Testis (tissue), 2 donors: ENCODE data around the gene SUSD1.

Experiments used
- CTCF ChIP-seq, 3 experiments: fragments of 450-650 bp in 2 of 3; fragments of 200-600 bp in 1 of 3; sonication (generic) in 1 of 3; IDR thresholded peaks; one replicate each; pipeline ENCODE4 v1.5.1; 2016 to 2019; ENCODE audit warnings: antibody characterized with exemption in 3 of 3, mild to moderate bottlenecking in 2 of 3, moderate library complexity in 1 of 3
- POLR2A ChIP-seq: fragments of 450-650 bp; IDR thresholded peaks from one replicate; pipeline ENCODE4 v1.6.1; 2017; ENCODE audit warnings: antibody characterized with exemption, mild to moderate bottlenecking, moderate library complexity

DNA sequence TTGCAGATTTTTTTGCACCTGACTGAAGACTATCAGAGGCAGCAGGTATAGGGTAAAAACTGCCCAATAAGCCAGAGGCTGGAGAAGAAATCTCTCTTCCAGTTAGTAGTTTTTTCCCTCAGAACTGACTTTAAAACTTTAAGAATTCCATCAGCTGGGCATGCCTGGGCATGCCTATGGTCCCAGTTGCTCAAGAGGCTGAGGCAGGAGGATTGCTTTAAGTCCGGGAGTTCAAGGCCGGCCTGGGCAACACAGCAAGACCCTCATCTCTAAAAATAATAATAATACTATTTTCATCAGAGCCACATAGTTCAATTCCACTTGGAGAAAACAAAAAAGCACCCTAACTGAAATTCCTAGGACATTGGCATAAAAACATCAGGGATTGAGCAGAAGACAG lies 30.3 kb downstream of the SUSD1 start:
- no peak for TF ChIP-seq CTCF (IDR thresholded peaks at IDR 0.05)
- TF ChIP-seq POLR2A, result no peak
